Measurements from ENCODE around the gene IFNA6.

GRCh38 chr9:21324047-21324446 lies 26.6 kb downstream of the IFNA6 start:
- no peak for TF ChIP-seq CTCF (IDR thresholded peaks at IDR 0.05)
- TF ChIP-seq POLR2AphosphoS5 (IDR thresholded peaks at IDR 0.05; ENCODE audit: low read depth, low read length): no peak
- TF ChIP-seq, protein P1, sequence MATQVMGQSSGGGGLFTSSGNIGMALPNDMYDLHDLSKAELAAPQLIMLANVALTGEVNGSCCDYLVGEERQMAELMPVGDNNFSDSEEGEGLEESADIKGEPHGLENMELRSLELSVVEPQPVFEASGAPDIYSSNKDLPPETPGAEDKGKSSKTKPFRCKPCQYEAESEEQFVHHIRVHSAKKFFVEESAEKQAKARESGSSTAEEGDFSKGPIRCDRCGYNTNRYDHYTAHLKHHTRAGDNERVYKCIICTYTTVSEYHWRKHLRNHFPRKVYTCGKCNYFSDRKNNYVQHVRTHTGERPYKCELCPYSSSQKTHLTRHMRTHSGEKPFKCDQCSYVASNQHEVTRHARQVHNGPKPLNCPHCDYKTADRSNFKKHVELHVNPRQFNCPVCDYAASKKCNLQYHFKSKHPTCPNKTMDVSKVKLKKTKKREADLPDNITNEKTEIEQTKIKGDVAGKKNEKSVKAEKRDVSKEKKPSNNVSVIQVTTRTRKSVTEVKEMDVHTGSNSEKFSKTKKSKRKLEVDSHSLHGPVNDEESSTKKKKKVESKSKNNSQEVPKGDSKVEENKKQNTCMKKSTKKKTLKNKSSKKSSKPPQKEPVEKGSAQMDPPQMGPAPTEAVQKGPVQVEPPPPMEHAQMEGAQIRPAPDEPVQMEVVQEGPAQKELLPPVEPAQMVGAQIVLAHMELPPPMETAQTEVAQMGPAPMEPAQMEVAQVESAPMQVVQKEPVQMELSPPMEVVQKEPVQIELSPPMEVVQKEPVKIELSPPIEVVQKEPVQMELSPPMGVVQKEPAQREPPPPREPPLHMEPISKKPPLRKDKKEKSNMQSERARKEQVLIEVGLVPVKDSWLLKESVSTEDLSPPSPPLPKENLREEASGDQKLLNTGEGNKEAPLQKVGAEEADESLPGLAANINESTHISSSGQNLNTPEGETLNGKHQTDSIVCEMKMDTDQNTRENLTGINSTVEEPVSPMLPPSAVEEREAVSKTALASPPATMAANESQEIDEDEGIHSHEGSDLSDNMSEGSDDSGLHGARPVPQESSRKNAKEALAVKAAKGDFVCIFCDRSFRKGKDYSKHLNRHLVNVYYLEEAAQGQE (IDR thresholded peaks at IDR 0.05; ENCODE audit: insufficient read depth in 1 of 2, low read depth in 2 of 2, low read length in 1 of 2): no peak

Data from Panc1 (cell line).